HG03520 (cell line): ENCODE results near the gene ACSL1.

Experiments used
- ATAC-seq: cut with Tn5 transposase; IDR thresholded peaks from one replicate; pipeline ENCODE4 v1.9.1; 2021; ENCODE audit warnings: mild to moderate bottlenecking, moderate library complexity; ENCODE audit not compliant: unreplicated experiment

The ACSL1 gene

GRCh38 chr4:184825896-184826690, at the start of gene ACSL1:
TSS of gene ACSL1 (minus strand) at chr4:184825968. CDS start at chr4:184803514, 22,454 bp downstream.
- ATAC-seq: peak; percentile 52

GRCh38 chr4:184873054-184873453, 47.3 kb upstream of the ACSL1 start:
- ATAC-seq: no peak

- ATAC-seq: no peak
Observed at GRCh38 chr4:184870718-184871117, 45.0 kb upstream of the ACSL1 start.

- ATAC-seq: no peak
Observed at GRCh38 chr4:184868623-184869022, 42.9 kb upstream of the ACSL1 start.

GRCh38 chr4:184863916-184864315, 38.1 kb upstream of the ACSL1 start:
- ATAC-seq: no peak

- ATAC-seq: no peak
Observed at GRCh38 chr4:184861047-184861446, 35.3 kb upstream of the ACSL1 start.

GRCh38 chr4:184860018-184860779, 34.4 kb upstream of the ACSL1 start:
- peak; percentile 56 for ATAC-seq

GRCh38 chr4:184857441-184858121, 31.8 kb upstream of the ACSL1 start:
- no peak for ATAC-seq

- no peak for ATAC-seq
Observed at GRCh38 chr4:184856277-184856609, 30.5 kb upstream of the ACSL1 start.

GRCh38 chr4:184854673-184855072, 28.9 kb upstream of the ACSL1 start:
- ATAC-seq: no peak

GRCh38 chr4:184853436-184853835, 27.7 kb upstream of the ACSL1 start:
- no peak for ATAC-seq

- ATAC-seq: no peak
Observed at GRCh38 chr4:184851886-184852285, 26.1 kb upstream of the ACSL1 start.

- peak; percentile 52 for ATAC-seq
Observed at GRCh38 chr4:184851200-184851541, 25.4 kb upstream of the ACSL1 start.

- ATAC-seq: peak; percentile 60
Observed at GRCh38 chr4:184850431-184851199, 24.8 kb upstream of the ACSL1 start.

- ATAC-seq: no peak
Observed at GRCh38 chr4:184850018-184850417, 24.2 kb upstream of the ACSL1 start.

- ATAC-seq: no peak
Observed at GRCh38 chr4:184849185-184849584, 23.4 kb upstream of the ACSL1 start.

GRCh38 chr4:184848510-184848909, 22.7 kb upstream of the ACSL1 start:
- ATAC-seq: no peak

- no peak for ATAC-seq
Observed at GRCh38 chr4:184846531-184846930, 20.8 kb upstream of the ACSL1 start.

- no peak for ATAC-seq
Observed at GRCh38 chr4:184845367-184846021, 19.7 kb upstream of the ACSL1 start.

GRCh38 chr4:184844742-184845141, 19.0 kb upstream of the ACSL1 start:
- ATAC-seq: no peak
